ENCODE results near the gene NADSYN1. TPM values are rescaled to one million over a fixed set of nuclear protein-coding genes. Genes with fewer than 3 reads are reported as not detected.

Gene NADSYN1
- polyA plus RNA-seq, 3 donors: 44.1 to 162 (median 44.8) TPM

- WGBS (ENCODE audit: insufficient coverage): 98% methylated on average over 4 of the region's 10 CpGs
- intact Hi-C loops (cut with micrococcal nuclease): no loop called here
These were observed 49.0 kb downstream of the NADSYN1 start for GRCh38 chr11:71502026-71502425.

DNA sequence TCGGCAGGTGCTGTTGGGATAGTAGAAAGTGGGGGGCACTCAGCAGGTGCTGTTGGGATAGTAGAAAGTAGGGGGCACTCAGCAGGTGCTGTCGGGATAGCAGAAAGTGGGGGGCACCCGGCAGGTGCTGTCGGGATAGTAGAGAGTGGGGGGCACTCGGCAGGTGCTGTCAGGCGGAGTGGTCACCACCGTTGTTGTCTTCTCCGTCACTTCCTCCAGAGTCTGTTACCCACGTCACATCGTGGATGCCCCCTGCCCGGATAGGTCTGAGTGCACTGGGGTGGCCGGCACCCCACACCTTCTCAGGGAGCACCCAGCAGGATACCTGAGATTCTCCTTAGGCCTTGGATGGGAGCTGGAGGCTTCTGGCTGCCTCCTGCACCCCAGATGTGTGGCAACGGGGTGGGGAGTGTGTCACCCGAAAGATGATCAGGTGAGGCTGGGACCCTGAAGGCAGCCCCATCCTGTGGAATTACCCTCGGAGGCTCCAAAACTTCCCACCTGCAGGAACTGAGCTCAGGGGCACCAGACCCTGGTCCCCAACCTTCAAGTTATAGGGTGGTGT, 50.0 kb downstream of the NADSYN1 start:
- Histone ChIP-seq H3K4me1 (ENCODE audit: control insufficient read depth in 1 of 2, insufficient read depth in 2 of 2, low read length in 2 of 2) (no peaks in the 10 kb centered on the region), H3K4me2 (replicated peaks; ENCODE audit: extremely low read depth, low read length, poor library complexity, severe bottlenecking) (no peak overlapping the region), H3K36me3 (replicated peaks in 1 of 2; ENCODE audit: control insufficient read depth in 1 of 2, insufficient read depth in 2 of 2, low read length in 2 of 2) (peaks cover 65 to 84% of the 10 kb centered on the region in 2 donors), H4K20me1 (ENCODE audit: insufficient read depth, low read length) (no peaks in the 10 kb centered on the region), H3K27me3 (ENCODE audit: control insufficient read depth in 2 of 2, insufficient read depth in 2 of 2, low read length in 2 of 2) (no peaks in the 10 kb centered on the region), H3K79me2 (ENCODE audit: insufficient read depth, low read length) (no peaks in the 10 kb centered on the region), H2AFZ (ENCODE audit: insufficient read depth, low read depth, low read length, poor library complexity, severe bottlenecking) (no peak overlapping the region), H3K9ac (ENCODE audit: insufficient read depth, low read length, poor library complexity, severe bottlenecking) (no peak overlapping the region), H3K9me3 (replicated peaks in 1 of 2; ENCODE audit: control insufficient read depth in 1 of 2, insufficient read depth in 1 of 2, low read length in 2 of 2) (peaks cover 0 to 3% of the 10 kb centered on the region in 2 donors), H3K4me3 (replicated peaks in 1 of 3; ENCODE audit: low read depth in 2 of 3, low read length in 3 of 3) (no peak overlapping the region), H3K27ac (ENCODE audit: low read depth in 1 of 2, low read length in 2 of 2) (no peak overlapping the region)
- no peak for TF ChIP-seq CTCF (IDR thresholded peaks at IDR 0.05)
- intact Hi-C loops (cut with micrococcal nuclease): no loop called here
- Mint-ChIP-seq H3K4me1 (peaks cover 4% of the 10 kb centered on the region), H3K27me3 (ENCODE audit: low read depth in 3 of 3) (no peaks in the 10 kb centered on the region), H3K27ac (no peak overlapping the region), H3K4me3 (no peak overlapping the region), H3K36me3 (peaks cover 61 to 87% of the 10 kb centered on the region in 2 donors), H3K9me3 (peaks cover 0 to 15% (median 10%) of the 10 kb centered on the region in 7 donors)
- DNase-seq: no peak
- 99% methylated on average over 10 of the region's 15 CpGs for WGBS (ENCODE audit: insufficient coverage)

More at GRCh38 chr11:71502026-71502425, 49.0 kb downstream of the NADSYN1 start:
- no peaks in the 10 kb centered on the region for H3K27me3 Mint-ChIP-seq (ENCODE audit: low read depth in 3 of 3)
- DNase-seq: no peak
- no peak overlapping the region for H3K4me2 ChIP-seq (replicated peaks; ENCODE audit: extremely low read depth, low read length, poor library complexity, severe bottlenecking)
- no peak overlapping the region for H3K4me3 Mint-ChIP-seq
- H3K36me3 Mint-ChIP-seq: peaks cover 68 to 93% of the 10 kb centered on the region in 2 donors
- peaks cover 0 to 10% (median 7%) of the 10 kb centered on the region in 7 donors for H3K9me3 Mint-ChIP-seq
- no peaks in the 10 kb centered on the region for H3K27me3 ChIP-seq (ENCODE audit: control insufficient read depth in 2 of 2, insufficient read depth in 2 of 2, low read length in 2 of 2)
- no peak overlapping the region for H3K27ac ChIP-seq (ENCODE audit: low read depth in 1 of 2, low read length in 2 of 2)
- H3K4me1 ChIP-seq (ENCODE audit: control insufficient read depth in 1 of 2, insufficient read depth in 2 of 2, low read length in 2 of 2): no peaks in the 10 kb centered on the region
- no peaks in the 10 kb centered on the region for H3K79me2 ChIP-seq (ENCODE audit: insufficient read depth, low read length)
- no peak for TF ChIP-seq CTCF (IDR thresholded peaks at IDR 0.05)
- no peak overlapping the region for H2AFZ ChIP-seq (ENCODE audit: insufficient read depth, low read depth, low read length, poor library complexity, severe bottlenecking)
- peaks cover 74 to 94% of the 10 kb centered on the region in 2 donors for H3K36me3 ChIP-seq (replicated peaks in 1 of 2; ENCODE audit: control insufficient read depth in 1 of 2, insufficient read depth in 2 of 2, low read length in 2 of 2)
- H3K9ac ChIP-seq (ENCODE audit: insufficient read depth, low read length, poor library complexity, severe bottlenecking): no peak overlapping the region
- peaks cover 4% of the 10 kb centered on the region for H3K4me1 Mint-ChIP-seq
- H3K27ac Mint-ChIP-seq: peak overlapping the region in 1 of 7 donors; percentile 61
- H4K20me1 ChIP-seq (ENCODE audit: insufficient read depth, low read length): no peaks in the 10 kb centered on the region
- H3K9me3 ChIP-seq (replicated peaks in 1 of 2; ENCODE audit: control insufficient read depth in 1 of 2, insufficient read depth in 1 of 2, low read length in 2 of 2): peaks cover 0 to under 1% of the 10 kb centered on the region in 2 donors
- no peak overlapping the region for H3K4me3 ChIP-seq (replicated peaks in 1 of 3; ENCODE audit: low read depth in 2 of 3, low read length in 3 of 3)

Measured in CD14-positive monocyte (primary cell).